ENCODE measurements around the gene TUT7. TPM values are rescaled to one million over a fixed set of nuclear protein-coding genes. Genes with fewer than 3 reads are reported as not detected.

TUT7 gene
- total and polyA plus RNA-seq, 2 experiments from 2014 or later, result 21.4 to 23.8 TPM

- no peaks in the 10 kb centered on the region for H3K4me1 ChIP-seq (ENCODE audit: insufficient read depth)
- Mint-ChIP-seq H3K4me3 (no peak overlapping the region), H3K27ac (no peak overlapping the region), H3K36me3 (ENCODE audit: low read depth) (peaks cover 23% of the 10 kb centered on the region), H3K4me1 (peaks cover 2% of the 10 kb centered on the region; the same call in 1 of the 3 replicates), H3K27me3 (ENCODE audit: insufficient read depth, low read depth, poor library complexity) (no peaks in the 10 kb centered on the region), H3K9me3 (no peaks in the 10 kb centered on the region)
- no peaks in the 10 kb centered on the region for H3K9me2 ChIP-seq (ENCODE audit: insufficient read depth)
- no peak overlapping the region for H2AFZ ChIP-seq
- H3K36me3 ChIP-seq (ENCODE audit: insufficient read depth), result no peaks in the 10 kb centered on the region; the same call in 1 of the 2 replicates
- H3F3A ChIP-seq (replicated peaks; ENCODE audit: low read depth), result no peaks in the 10 kb centered on the region
- DNase-seq (ENCODE audit: low spot score) (no peak), ATAC-seq (no peak)
- no peak overlapping the region for H3K4me3 ChIP-seq
- no peak overlapping the region for H3K27ac ChIP-seq (ENCODE audit: low read depth)
- H4K20me1 ChIP-seq (replicated peaks; ENCODE audit: insufficient read depth), result 0 out of 2 replicates have a peak, but pooled peaks cover 5% of the 10 kb centered on the region
- H3K4me2 ChIP-seq, result no peak overlapping the region
- H3K79me2 ChIP-seq (replicated peaks; ENCODE audit: insufficient read depth), result peaks cover 21% of the 10 kb centered on the region
- H3K27me3 ChIP-seq (ENCODE audit: insufficient read depth), result no peaks in the 10 kb centered on the region
- TF ChIP-seq POLR2AphosphoS5 (IDR thresholded peaks at IDR 0.05; ENCODE audit: low read depth), result no peak
- TF ChIP-seq EZH2phosphoT487 (IDR thresholded peaks at IDR 0.05; ENCODE audit: unreplicated experiment), result no peak
- no peak for TF ChIP-seq STAT1 (IDR thresholded peaks at IDR 0.05; ENCODE audit: unreplicated experiment)
- no peak for TF ChIP-seq REST (IDR thresholded peaks at IDR 0.05; ENCODE audit: unreplicated experiment)
- TF ChIP-seq ZNF462 (CRISPR knock-in tag; IDR thresholded peaks at IDR 0.05), result no peak
- TF ChIP-seq ZNF331 (CRISPR knock-in tag; IDR thresholded peaks at IDR 0.05; ENCODE audit: low read depth), result no peak
- no peak for TF ChIP-seq JUNB (IDR thresholded peaks at IDR 0.05; ENCODE audit: unreplicated experiment)
- TF ChIP-seq ZNF114 (CRISPR knock-in tag; IDR thresholded peaks at IDR 0.05), result no peak
- no peak for TF ChIP-seq ETS1 (IDR thresholded peaks at IDR 0.05)
- TF ChIP-seq EZH2 (IDR thresholded peaks at IDR 0.05; ENCODE audit: low read depth, unreplicated experiment), result no peak
- TF ChIP-seq CTCF (conservative IDR thresholded peaks at IDR 0.05; ENCODE audit: low read depth in 2 of 2), result no peak
- no peak for TF ChIP-seq CREB1 (CRISPR knock-in tag; IDR thresholded peaks at IDR 0.05; ENCODE audit: low read depth)
- TF ChIP-seq NANOG (IDR thresholded peaks at IDR 0.05; ENCODE audit: borderline replicate concordance), result no peak
Observed at GRCh38 chr9:86263876-86264275, 90.3 kb downstream of the TUT7 start.

All from GM23338 (cell line).